ENCODE measurements around the gene POGLUT2. TPM values are rescaled to one million over a fixed set of nuclear protein-coding genes. Genes with fewer than 3 reads are reported as not detected.

The POGLUT2 gene
- total and polyA plus RNA-seq, 10 of the 15 experiments (the other 5 are each of a cell fraction or from before 2014, with no cell fraction given): 2.9 to 11.3 (median 7.6) TPM

DNA sequence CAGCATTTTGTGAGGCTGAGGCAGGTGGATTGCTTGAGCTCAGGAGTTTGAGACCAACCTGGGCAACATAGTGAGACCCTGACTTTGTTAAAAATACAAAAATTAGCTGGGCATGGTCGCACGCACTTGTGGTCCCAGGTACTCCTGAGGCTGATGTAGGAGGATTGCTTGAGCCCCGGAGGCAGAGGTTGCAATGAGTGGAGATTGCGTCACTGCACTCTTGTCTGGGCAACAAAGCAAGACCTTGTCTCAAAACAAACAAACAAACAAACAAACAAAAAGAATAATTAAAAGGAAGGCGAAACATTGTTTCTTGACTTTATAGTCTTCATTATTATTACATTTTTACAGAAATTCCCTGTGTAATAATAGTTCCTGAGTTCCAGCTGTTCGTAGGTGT lies 16.0 kb upstream of the POGLUT2 start:
- no peaks in the 10 kb centered on the region for H3K27me3 ChIP-seq (replicated peaks in 1 of 2; ENCODE audit: control insufficient read depth in 2 of 2, insufficient read depth in 2 of 2, low read length in 1 of 2)
- DNase-seq (ENCODE audit: low read depth, low spot score) (no peak), ATAC-seq (no peak), FAIRE-seq (no peak)
- peaks cover 4% of the 10 kb centered on the region for H3K9me3 ChIP-seq (replicated peaks; ENCODE audit: control insufficient read depth, insufficient read depth, low read length)
- no peak overlapping the region for H3K4me3 ChIP-seq
- ChIA-PET POLR2A (interaction anchor here (0.5 to 2.3 kb wide), 4 partner anchors 11 to 154 kb away, joined by 3 to 8 read pairs (median 4); partner anchors contain the start of genes BIVM, ERCC5 and POGLUT2), CTCF (interaction anchor here (0.9 to 2.9 kb wide), 4 partner anchors 14 to 223 kb away, joined by 3 to 18 read pairs (median 10); partner anchors contain the start of gene ERCC5), RAD21 (ENCODE audit: unreplicated experiment) (interaction anchor here (1.5 to 2.6 kb wide), 2 partner anchors 14 to 31 kb away, joined by 6 read pairs; partner anchors contain the start of gene ERCC5), SMC1A (ENCODE audit: uncharacterized antibody, unreplicated experiment) (interaction anchor here (0.6 to 2.3 kb wide), 8 partner anchors 10 to 293 kb away, joined by 3 to 8 read pairs (median 4); partner anchors contain the start of gene ERCC5)
- peaks cover 8% of the 10 kb centered on the region for H3K79me2 ChIP-seq (ENCODE audit: control insufficient read depth, insufficient read depth, low read length)
- in situ Hi-C loops (cut with MboI) (no loop called here), intact Hi-C loops (cut with micrococcal nuclease; ENCODE audit: unreplicated experiment) (loop anchor here (5.0 kb wide), 1 partner anchor 42 kb away; the partner anchor contains the start of gene TEX30)
- H3K4me2 ChIP-seq (ENCODE audit: control insufficient read depth, insufficient read depth): no peak overlapping the region
- H2AFZ ChIP-seq (ENCODE audit: control insufficient read depth, low read depth, low read length): no peak overlapping the region
- peaks cover 0 to 3% of the 10 kb centered on the region in 2 experiments for H3K36me3 ChIP-seq (ENCODE audit: control insufficient read depth in 2 of 2, insufficient read depth in 2 of 2, low read length in 1 of 2)
- peaks cover 19% of the 10 kb centered on the region for H3K4me1 ChIP-seq (ENCODE audit: control insufficient read depth, insufficient read depth, low read length)
- no peak for TF ChIP-seq ZBTB40 (IDR thresholded peaks at IDR 0.05; ENCODE audit: borderline replicate concordance)
- no peak for TF ChIP-seq KDM1A (IDR thresholded peaks at IDR 0.05; ENCODE audit: borderline replicate concordance)
- no peak for TF ChIP-seq POU2F2 (IDR thresholded peaks at IDR 0.05; ENCODE audit: borderline replicate concordance, low read depth, low read length)
- no peak for TF ChIP-seq NKRF (conservative IDR thresholded peaks at IDR 0.05)
- TF ChIP-seq SUPT20H (IDR thresholded peaks at IDR 0.05; ENCODE audit: borderline replicate concordance, control insufficient read depth, low read depth, low read length): no peak
- TF ChIP-seq TARDBP (IDR thresholded peaks at IDR 0.05; ENCODE audit: borderline replicate concordance): no peak
- TF ChIP-seq ZBTB33 (IDR thresholded peaks at IDR 0.05): no peak
- no peak for TF ChIP-seq BCL11A (IDR thresholded peaks at IDR 0.05; ENCODE audit: low read depth, low read length)
- H3K9ac ChIP-seq (ENCODE audit: control insufficient read depth, insufficient read depth, low read length): no peak overlapping the region
- 85% methylated on average over 6 of the region's 6 CpGs for WGBS (ENCODE audit: insufficient coverage, insufficient replicate concordance, low lambda C conversion rate, missing lambda C conversion rate)
- H4K20me1 ChIP-seq (ENCODE audit: control insufficient read depth, insufficient read depth): no peaks in the 10 kb centered on the region
- no peak overlapping the region for H3K27ac ChIP-seq (ENCODE audit: control insufficient read depth, insufficient read depth)
- BruUV-seq (replicated peaks): no TSS peak
